Measurements from ENCODE around the gene AK1. TPM values are rescaled to one million over a fixed set of nuclear protein-coding genes. Genes with fewer than 3 reads are reported as not detected.

AK1 gene
- total RNA-seq, 2 donors from 2014 or later = 22.2 to 123 TPM

- no peak overlapping the region for H3K4me3 ChIP-seq
- H3K27me3 ChIP-seq (replicated peaks; ENCODE audit: insufficient read depth) = no peaks in the 10 kb centered on the region
- no peak overlapping the region for H3K27ac ChIP-seq
- H3K36me3 ChIP-seq = no peaks in the 10 kb centered on the region
- 19% methylated on average over 41 of the region's 42 CpGs for WGBS
- intact Hi-C loops (cut with DNase I) = no loop called here
- DNase-seq (ENCODE audit: low spot score) = peak; percentile 41
- no peaks in the 10 kb centered on the region for H3K9me3 ChIP-seq
- no peaks in the 10 kb centered on the region for H3K4me1 ChIP-seq (replicated peaks)
- no peak for TF ChIP-seq POLR2A (IDR thresholded peaks at IDR 0.05)
- peak in 3 of 4 experiments; percentile 23 to 38 (median 26) for TF ChIP-seq CTCF (IDR thresholded peaks at IDR 0.05)
These were observed 52.0 kb downstream of the AK1 start for GRCh38 chr9:127825319-127826051.

GRCh38 chr9:127822108-127822507 is 55.4 kb downstream of the AK1 start:
- DNase-seq (ENCODE audit: low spot score) = no peak
- intact Hi-C loops (cut with DNase I) = no loop called here
- H3K4me3 ChIP-seq = no peak overlapping the region
- H3K36me3 ChIP-seq = no peaks in the 10 kb centered on the region
- no peaks in the 10 kb centered on the region for H3K4me1 ChIP-seq (replicated peaks)
- H3K9me3 ChIP-seq = no peaks in the 10 kb centered on the region
- TF ChIP-seq POLR2AphosphoS5 (IDR thresholded peaks at IDR 0.05) (peak; percentile 71), CTCF (IDR thresholded peaks at IDR 0.05) (no peak), POLR2A (IDR thresholded peaks at IDR 0.05) (no peak)
- no peaks in the 10 kb centered on the region for H3K27me3 ChIP-seq (replicated peaks; ENCODE audit: insufficient read depth)
- no peak overlapping the region for H3K27ac ChIP-seq
- WGBS = 21% methylated on average over 4 of the region's 4 CpGs

- Histone ChIP-seq H3K4me1 (replicated peaks) (no peaks in the 10 kb centered on the region), H3K36me3 (peaks cover 0 to 6% of the 10 kb centered on the region in 2 donors), H3K27me3 (replicated peaks; ENCODE audit: insufficient read depth) (no peaks in the 10 kb centered on the region), H3K27ac (no peak overlapping the region), H3K4me3 (no peak overlapping the region), H3K9me3 (no peaks in the 10 kb centered on the region)
- TF ChIP-seq POLR2A (IDR thresholded peaks at IDR 0.05) (no peak), POLR2AphosphoS5 (IDR thresholded peaks at IDR 0.05) (no peak), CTCF (IDR thresholded peaks at IDR 0.05) (no peak)
- DNase-seq (ENCODE audit: low spot score) = no peak
- intact Hi-C loops (cut with DNase I) = no loop called here
- WGBS = 88% methylated on average over 11 of the region's 11 CpGs
These were observed 58.9 kb downstream of the AK1 start for GRCh38 chr9:127818574-127818973.

- Histone ChIP-seq H3K4me1 (replicated peaks) (no peaks in the 10 kb centered on the region), H3K36me3 (peaks cover 6 to 12% of the 10 kb centered on the region in 2 donors), H3K9me3 (no peaks in the 10 kb centered on the region), H3K27ac (no peak overlapping the region), H3K27me3 (replicated peaks; ENCODE audit: insufficient read depth) (no peaks in the 10 kb centered on the region), H3K4me3 (no peak overlapping the region)
- intact Hi-C loops (cut with DNase I) = no loop called here
- DNase-seq (ENCODE audit: low spot score) = no peak
- no peak for TF ChIP-seq CTCF (IDR thresholded peaks at IDR 0.05)
- WGBS = 84% methylated on average over 17 of the region's 17 CpGs
These were observed 59.5 kb downstream of the AK1 start for GRCh38 chr9:127817881-127818434.

GRCh38 chr9:127816728-127817127 is 60.7 kb downstream of the AK1 start:
- Histone ChIP-seq H3K9me3 (no peaks in the 10 kb centered on the region), H3K27ac (no peak overlapping the region), H3K4me3 (no peak overlapping the region), H3K4me1 (replicated peaks) (no peaks in the 10 kb centered on the region), H3K36me3 (peaks cover 7 to 19% of the 10 kb centered on the region in 2 donors), H3K27me3 (replicated peaks; ENCODE audit: insufficient read depth) (no peaks in the 10 kb centered on the region)
- no peak for DNase-seq (ENCODE audit: low spot score)
- intact Hi-C loops (cut with DNase I) = no loop called here
- 83% methylated on average over 8 of the region's 8 CpGs for WGBS
- TF ChIP-seq POLR2AphosphoS5 (IDR thresholded peaks at IDR 0.05) (no peak), CTCF (IDR thresholded peaks at IDR 0.05) (no peak), POLR2A (IDR thresholded peaks at IDR 0.05) (no peak)
